HG03196 (cell line): Measurements from ENCODE around the gene UVRAG.

Source experiments
- ATAC-seq: cut with Tn5 transposase; IDR thresholded peaks from one replicate; pipeline ENCODE4 v1.9.1; 2021; ENCODE audit not compliant: unreplicated experiment

The UVRAG gene

GRCh38 chr11:76158394-76159302 is 343.6 kb downstream of the UVRAG start:
- no peak for ATAC-seq

GRCh38 chr11:76159303-76159937 is 344.4 kb downstream of the UVRAG start:
- no peak for ATAC-seq

DNA sequence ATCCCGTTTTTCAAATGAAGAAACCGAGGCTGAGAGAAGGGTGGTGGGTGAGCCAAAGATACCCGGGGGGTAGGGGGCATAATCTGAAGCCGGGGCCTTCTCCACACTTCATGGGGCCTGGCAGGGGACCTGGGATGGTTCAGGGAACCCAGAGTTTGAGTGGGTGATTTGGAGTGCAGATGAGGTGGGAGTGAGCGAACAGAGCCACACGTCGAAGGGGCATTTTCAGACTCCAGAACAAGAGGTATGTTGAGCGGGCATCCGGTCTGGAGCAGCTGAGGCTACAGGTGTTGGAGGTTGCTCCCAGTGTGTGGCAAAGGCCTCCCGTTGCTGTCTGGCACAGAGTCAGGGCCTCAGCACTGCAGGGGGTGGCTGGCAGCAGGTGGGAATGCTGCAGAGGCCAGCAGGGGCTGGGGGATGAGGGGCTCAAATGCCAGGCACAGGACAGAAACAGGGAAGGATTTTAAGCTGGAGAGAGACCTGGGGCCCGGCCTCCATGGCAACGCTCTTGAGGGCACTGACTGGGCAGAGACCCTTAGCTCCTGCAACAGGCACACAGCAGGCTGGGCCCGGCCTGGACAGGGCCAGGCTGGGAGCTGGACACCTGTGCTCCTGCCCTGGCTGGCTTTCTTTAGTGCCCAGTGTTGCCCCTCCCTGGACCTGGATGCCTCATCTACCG is 345.1 kb downstream of the UVRAG start:
- ATAC-seq = no peak

DNA sequence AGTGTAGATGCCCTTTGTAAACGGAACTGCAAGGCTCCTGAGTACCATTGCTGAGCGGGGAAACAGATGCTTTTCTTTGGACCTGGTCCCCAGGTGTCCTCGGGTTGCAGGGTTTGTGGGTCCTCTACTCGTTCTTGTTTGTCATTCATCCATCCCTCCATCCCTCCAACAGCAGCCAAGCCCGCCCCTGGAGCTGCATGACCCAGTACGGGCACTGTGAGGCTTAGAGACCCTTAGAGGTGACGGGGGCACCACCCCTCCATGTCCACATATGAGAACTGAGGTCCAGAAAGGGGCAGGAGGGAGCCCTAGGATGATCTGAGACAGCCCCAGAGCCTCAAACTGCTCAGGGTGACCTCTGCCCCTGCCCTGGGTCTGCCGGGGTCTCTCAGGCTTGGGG is 345.8 kb downstream of the UVRAG start:
- ATAC-seq = no peak

DNA sequence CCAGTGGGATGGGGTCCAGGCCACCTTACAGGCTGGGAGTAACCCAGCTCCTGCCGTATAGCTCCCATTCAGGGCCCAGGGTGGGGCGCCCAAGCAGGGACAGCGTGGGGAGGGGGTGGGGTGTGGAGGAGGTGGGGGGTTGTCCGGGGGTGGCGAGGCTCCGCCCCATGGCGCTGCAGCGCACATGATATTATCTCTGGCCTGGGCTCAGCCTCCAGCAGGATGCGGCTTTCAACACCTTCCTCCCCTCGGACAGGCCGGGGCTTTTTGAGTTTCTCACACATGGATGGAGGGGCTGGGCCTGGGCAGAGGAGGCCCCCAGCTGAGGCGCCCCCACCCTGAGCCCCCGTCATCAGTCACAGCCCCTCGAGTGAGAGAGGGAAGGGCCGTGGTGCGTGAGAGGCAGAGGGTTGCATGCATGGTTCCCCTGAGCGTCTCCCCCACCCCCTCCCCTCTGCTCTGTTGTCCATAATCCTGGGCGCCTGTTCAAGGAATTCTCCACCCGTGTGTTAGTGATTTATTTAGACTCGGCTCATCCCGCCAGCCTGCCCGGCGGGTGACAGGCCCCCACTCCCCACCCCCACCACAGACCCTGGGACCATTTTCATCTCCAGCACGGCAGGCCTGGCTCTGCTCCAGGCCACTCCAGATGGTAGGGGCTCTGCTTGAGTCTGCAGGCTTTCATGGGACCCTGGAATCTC is 346.4 kb downstream of the UVRAG start:
- ATAC-seq = no peak

GRCh38 chr11:76162336-76163288 is 347.6 kb downstream of the UVRAG start:
- ATAC-seq = no peak

DNA sequence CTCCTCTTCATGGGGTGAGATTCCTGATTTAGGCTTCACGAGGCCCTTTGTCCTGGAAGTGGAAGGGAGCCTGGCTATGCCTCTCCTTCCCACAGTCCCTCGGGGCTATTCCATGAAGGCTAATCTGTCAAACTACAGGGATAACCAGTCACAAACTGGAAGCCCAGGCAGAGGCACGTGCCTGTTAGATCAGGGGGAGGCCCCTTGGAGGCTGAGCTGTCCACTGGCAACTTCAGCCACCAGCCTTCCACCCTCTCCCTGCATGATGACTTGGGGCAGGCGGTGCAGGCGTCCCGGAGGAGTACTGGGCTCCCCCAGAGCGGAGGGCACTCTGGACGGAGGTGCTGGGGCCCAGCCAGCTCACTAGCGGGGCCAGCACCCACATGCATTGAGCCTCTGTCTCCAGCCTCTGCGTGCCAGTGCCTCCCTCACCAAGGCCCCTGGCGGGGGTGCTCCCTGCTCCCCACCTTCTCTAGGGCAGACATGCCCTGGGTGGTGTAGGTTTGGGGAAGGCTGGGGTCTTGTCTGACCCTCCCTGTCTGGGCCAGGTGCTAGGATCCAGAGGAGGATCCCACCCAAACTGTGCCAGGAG is 348.4 kb downstream of the UVRAG start:
- ATAC-seq = no peak

- no peak for ATAC-seq
Measured at GRCh38 chr11:76164081-76164480, 349.1 kb downstream of the UVRAG start.

- ATAC-seq = no peak
Measured at GRCh38 chr11:76164861-76165751, 350.1 kb downstream of the UVRAG start.

GRCh38 chr11:76166314-76166713 is 351.3 kb downstream of the UVRAG start:
- no peak for ATAC-seq

- no peak for ATAC-seq
Measured at GRCh38 chr11:76167590-76167989, 352.6 kb downstream of the UVRAG start.

DNA sequence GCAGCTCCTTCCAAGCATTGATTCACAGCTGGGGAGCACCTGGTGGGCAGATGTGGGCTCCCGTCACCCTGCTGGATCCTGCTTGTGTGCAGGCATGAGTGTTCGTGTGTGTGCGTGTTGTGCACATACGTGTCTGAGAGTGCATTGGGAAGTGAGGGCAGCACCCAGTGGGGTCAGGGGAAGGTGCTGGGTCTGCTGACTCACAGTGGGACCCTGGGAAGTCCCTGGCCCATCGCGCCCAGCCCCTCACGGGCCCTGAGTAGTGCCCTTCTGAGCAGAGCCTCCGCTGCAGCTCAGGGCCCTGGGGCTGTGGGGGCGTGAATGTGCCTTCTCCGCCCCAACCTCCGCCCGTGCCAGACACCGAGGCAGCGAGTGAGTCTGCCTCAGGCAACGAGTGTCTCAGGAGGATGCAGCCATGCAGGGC is 354.5 kb downstream of the UVRAG start:
- ATAC-seq = no peak

DNA sequence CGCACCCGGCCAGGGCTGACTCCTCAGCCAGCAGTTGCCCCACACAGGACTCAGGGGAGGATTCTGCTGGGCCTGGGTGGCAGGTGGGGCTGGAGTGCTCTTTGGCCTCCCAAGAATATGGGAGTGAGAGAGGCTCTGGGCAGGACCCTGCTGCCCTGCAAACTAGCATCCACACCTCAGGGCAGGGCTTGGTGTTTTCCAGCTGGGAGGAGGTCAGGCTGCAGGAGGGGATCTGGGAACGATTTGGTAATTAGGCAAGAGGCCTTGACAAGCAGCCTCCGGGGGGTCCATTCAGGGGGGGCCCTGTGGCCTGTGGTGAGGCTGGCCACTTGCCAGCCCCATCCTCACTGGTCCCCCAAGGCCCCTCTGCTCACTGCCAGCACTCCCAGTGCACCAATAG is 355.5 kb downstream of the UVRAG start:
- no peak for ATAC-seq

GRCh38 chr11:76172583-76172982 is 357.6 kb downstream of the UVRAG start:
- no peak for ATAC-seq

DNA sequence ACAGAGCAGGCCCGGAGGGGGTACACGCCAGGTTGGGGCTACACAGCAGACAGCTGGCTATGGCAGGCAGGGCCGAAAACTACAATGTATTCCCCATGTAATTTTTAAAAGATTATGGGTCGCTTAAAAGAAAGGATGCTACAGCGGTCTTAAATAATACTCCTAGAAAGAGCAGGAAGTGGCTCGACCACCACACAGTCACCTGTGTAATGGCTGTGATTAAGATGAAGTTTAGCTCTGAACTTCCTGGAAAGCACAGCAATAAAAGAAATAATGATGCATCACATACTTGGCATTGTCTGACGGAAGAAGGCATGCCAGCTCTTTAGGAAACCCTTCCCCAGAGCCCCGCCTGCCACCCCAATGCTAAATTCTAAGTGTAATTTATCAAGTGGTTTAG is 358.7 kb downstream of the UVRAG start:
- no peak for ATAC-seq

- ATAC-seq = no peak
Measured at GRCh38 chr11:76174330-76174729, 359.3 kb downstream of the UVRAG start.

DNA sequence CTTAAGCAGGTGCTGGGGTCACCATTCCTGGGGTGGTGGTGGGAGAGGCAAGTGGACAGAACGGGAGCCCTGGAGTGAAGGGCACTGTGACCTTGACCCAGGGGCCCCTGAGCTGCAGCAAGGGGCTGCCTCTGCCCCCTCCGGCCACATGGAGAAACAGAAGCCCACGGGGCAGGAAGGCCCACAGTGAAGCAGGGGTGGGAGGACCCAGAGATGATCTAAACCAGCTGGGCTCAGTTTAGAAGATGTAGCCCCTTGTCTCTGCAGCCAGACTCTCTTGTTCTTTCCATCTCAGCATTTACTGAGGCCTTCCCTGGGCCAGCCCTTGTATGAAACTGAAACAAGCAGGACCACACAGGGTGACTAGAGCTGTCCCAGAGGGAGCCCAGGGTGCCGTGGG is 360.8 kb downstream of the UVRAG start:
- no peak for ATAC-seq

DNA sequence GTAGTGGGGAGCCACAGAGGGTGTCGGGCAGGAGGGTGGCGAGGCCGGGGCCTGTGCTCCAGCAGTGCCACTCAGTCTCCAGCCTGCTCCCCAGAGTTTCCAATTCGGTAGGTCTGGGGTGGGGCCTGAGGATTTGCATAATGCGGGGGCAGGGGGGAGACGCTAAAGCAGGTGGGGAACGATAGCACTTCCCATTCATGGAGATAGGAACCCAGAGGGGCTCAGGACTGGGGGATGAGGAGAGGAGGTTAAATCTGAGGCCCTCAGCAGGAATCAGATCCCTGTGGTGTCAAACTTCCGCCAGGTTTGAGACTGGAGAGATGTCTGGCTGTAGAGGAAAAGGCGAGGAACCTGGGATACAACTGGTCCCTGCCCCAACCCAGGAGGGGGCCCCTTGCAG is 361.5 kb downstream of the UVRAG start:
- ATAC-seq = no peak

DNA sequence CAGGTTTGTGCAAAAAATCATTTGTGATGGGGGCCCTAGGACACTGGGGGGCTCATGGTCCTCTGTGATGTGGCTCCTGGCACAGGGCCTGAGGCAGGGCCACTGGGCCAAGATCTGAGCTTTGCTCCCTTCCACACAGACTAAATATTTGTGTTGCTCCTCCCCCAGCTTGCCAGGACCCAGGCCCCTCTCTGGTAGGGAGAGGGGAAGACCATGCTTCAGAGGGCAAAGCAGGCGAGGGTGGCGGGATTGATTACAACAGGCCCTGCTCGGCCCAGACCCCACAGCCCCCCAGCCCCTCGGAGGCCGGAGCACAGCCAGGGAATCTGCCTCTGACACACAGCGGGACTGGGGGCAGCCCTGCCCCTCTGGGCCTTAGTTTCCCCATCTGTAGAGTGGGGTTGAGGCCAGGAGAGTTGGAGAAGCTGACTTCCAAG is 362.3 kb downstream of the UVRAG start:
- ATAC-seq = no peak
